HEK293 (cell line): Measurements from ENCODE around the gene IGF1R.

Experiments
- CTCF ChIA-PET: fragments of 350-600 bp; formaldehyde crosslinking; extraction: SDS; loops from one replicate; lab custom pipeline; 2021; ENCODE audit warnings: antibody characterized with exemption; lab: Yijun Ruan, JAX
- POLR2A ChIA-PET: fragments of 300-600 bp; formaldehyde crosslinking; extraction: SDS; loops from one replicate; lab custom pipeline; 2020; ENCODE audit warnings: antibody characterized with exemption, inconsistent platforms; lab: Yijun Ruan, JAX
- H3K27ac ChIP-seq: fragments of 200-500 bp; sonication (Bioruptor generic); 2 replicates; pipeline ENCODE4 v1.5.1; 2014; ENCODE audit warnings: low read depth, low read length, control low read depth, inconsistent platforms; ENCODE audit errors: extremely low read depth
- H3K36me3 ChIP-seq, 2 experiments: fragments of 200-500 bp in 1 of 2; sonication (Bioruptor generic) in 1 of 2; 1 replicate in 1 of 2; 2 replicates in 1 of 2; pipeline ENCODE4 v1.5.1; 2014 to 2017; ENCODE audit warnings: inconsistent platforms in 2 of 2, low read length in 2 of 2; ENCODE audit not compliant: control insufficient read depth in 2 of 2, insufficient read depth in 1 of 2
- H3K4me1 ChIP-seq: fragments of 200-500 bp; sonication (Bioruptor generic); 2 replicates; pipeline ENCODE4 v1.5.1; 2014; ENCODE audit warnings: mild to moderate bottlenecking, low read length, inconsistent platforms; ENCODE audit not compliant: control insufficient read depth, insufficient read depth
- H3K4me3 ChIP-seq: 2 replicates; pipeline ENCODE4 v1.5.1; 2011; ENCODE audit warnings: low read depth, mild to moderate bottlenecking, control low read depth, low read length, moderate library complexity
- H3K9me3 ChIP-seq: fragments of 200-500 bp; sonication (Bioruptor generic); 2 replicates; pipeline ENCODE4 v1.5.1; 2014; ENCODE audit warnings: low read depth, low read length, inconsistent platforms; ENCODE audit not compliant: control insufficient read depth, insufficient read depth
- ZNF133 ChIP-seq: fragments of 450-650 bp; formaldehyde crosslinking; IDR thresholded peaks from 2 replicates; pipeline ENCODE4 v1.5.1; 2016; ENCODE audit warnings: missing biosample characterization, missing genetic modification characterization
- ZNF138 ChIP-seq: fragments of 450-650 bp; formaldehyde crosslinking; IDR thresholded peaks from 2 replicates; pipeline ENCODE4 v1.5.1; 2016; ENCODE audit warnings: missing biosample characterization, missing genetic modification characterization, borderline replicate concordance
- ZNF155 ChIP-seq: fragments of 450-650 bp; formaldehyde crosslinking; IDR thresholded peaks from 2 replicates; pipeline ENCODE4 v1.5.1; 2016; ENCODE audit warnings: missing biosample characterization, missing genetic modification characterization
- ZNF175 ChIP-seq: fragments of 450-650 bp; formaldehyde crosslinking; IDR thresholded peaks from 2 replicates; pipeline ENCODE4 v1.5.1; 2016; ENCODE audit warnings: missing biosample characterization, missing genetic modification characterization
- ZNF335 ChIP-seq: fragments of 450-650 bp; formaldehyde crosslinking; conservative IDR thresholded peaks from 2 replicates; pipeline ENCODE4 v1.5.1; 2016; ENCODE audit warnings: missing biosample characterization, missing genetic modification characterization
- ZNF514 ChIP-seq: fragments of 450-650 bp; formaldehyde crosslinking; IDR thresholded peaks from 2 replicates; pipeline ENCODE4 v1.5.1; 2016; ENCODE audit warnings: missing biosample characterization, missing genetic modification characterization
- ZNF560 ChIP-seq: fragments of 450-650 bp; formaldehyde crosslinking; IDR thresholded peaks from 2 replicates; pipeline ENCODE4 v1.5.1; 2017; ENCODE audit warnings: missing biosample characterization, missing genetic modification characterization, borderline replicate concordance
- ZNF768 ChIP-seq: fragments of 450-650 bp; formaldehyde crosslinking; IDR thresholded peaks from 2 replicates; pipeline ENCODE4 v1.5.1; 2018; ENCODE audit warnings: missing biosample characterization, mild to moderate bottlenecking, missing genetic modification characterization
- ZNF777 ChIP-seq: fragments of 450-650 bp; formaldehyde crosslinking; IDR thresholded peaks from 2 replicates; pipeline ENCODE4 v1.5.1; 2017; ENCODE audit warnings: missing biosample characterization, missing genetic modification characterization, borderline replicate concordance
- TF ChIP-seq, protein P1 (sequence below): fragments of 450-650 bp; formaldehyde crosslinking; IDR thresholded peaks from 2 replicates; pipeline ENCODE4 v1.5.1; 2016; ENCODE audit warnings: missing biosample characterization, missing genetic modification characterization
- TF ChIP-seq, protein P2 (sequence below): fragments of 450-650 bp; IDR thresholded peaks from 2 replicates; pipeline ENCODE4 v1.5.1; 2018; ENCODE audit warnings: missing biosample characterization, mild to moderate bottlenecking, missing genetic modification characterization
- TF ChIP-seq, protein P3 (sequence below): fragments of 450-650 bp; formaldehyde crosslinking; IDR thresholded peaks from 2 replicates; pipeline ENCODE4 v1.5.1; 2016; ENCODE audit warnings: missing biosample characterization, missing genetic modification characterization, borderline replicate concordance
- TF ChIP-seq, protein P4 (sequence below): fragments of 450-650 bp; formaldehyde crosslinking; IDR thresholded peaks from 2 replicates; pipeline ENCODE4 v1.5.1; 2016; ENCODE audit warnings: missing biosample characterization, missing genetic modification characterization, borderline replicate concordance
- TF ChIP-seq, protein P5 (sequence below): sonication (generic); formaldehyde crosslinking; IDR thresholded peaks from 2 replicates; pipeline ENCODE4 v1.8.1; 2022; ENCODE audit warnings: mild to moderate bottlenecking, moderate library complexity, missing genetic modification reagents

The IGF1R gene

DNA sequence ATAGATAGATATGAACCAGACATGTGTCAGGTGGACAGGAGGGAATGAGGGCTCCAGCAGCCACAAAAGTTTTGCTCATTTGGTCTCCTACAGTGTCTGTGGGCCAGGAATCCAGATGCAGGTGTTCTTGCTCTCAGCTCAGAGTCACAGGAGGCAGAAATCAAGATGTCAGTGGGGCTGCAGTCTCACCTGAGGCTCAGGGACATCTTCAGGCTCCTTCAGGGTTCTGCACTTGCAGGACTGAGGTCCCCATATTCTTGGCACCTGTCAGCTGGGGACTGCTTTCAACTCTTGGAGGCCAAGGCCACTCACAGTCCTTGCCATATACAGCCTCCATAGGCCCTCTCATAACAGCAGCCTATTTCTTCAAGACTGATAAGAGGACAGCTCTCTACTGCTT lies 301.9 kb downstream of the IGF1R start:
- H3K4me1 ChIP-seq = no peaks in the 10 kb centered on the region
- H3K27ac ChIP-seq = no peak overlapping the region
- ChIA-PET CTCF (interaction anchor here (1.6 kb wide), 1 partner anchor 126 kb away, joined by 5 read pairs; no protein-coding TSS in a partner anchor), POLR2A (no interaction called here)
- TF ChIP-seq, protein P1, sequence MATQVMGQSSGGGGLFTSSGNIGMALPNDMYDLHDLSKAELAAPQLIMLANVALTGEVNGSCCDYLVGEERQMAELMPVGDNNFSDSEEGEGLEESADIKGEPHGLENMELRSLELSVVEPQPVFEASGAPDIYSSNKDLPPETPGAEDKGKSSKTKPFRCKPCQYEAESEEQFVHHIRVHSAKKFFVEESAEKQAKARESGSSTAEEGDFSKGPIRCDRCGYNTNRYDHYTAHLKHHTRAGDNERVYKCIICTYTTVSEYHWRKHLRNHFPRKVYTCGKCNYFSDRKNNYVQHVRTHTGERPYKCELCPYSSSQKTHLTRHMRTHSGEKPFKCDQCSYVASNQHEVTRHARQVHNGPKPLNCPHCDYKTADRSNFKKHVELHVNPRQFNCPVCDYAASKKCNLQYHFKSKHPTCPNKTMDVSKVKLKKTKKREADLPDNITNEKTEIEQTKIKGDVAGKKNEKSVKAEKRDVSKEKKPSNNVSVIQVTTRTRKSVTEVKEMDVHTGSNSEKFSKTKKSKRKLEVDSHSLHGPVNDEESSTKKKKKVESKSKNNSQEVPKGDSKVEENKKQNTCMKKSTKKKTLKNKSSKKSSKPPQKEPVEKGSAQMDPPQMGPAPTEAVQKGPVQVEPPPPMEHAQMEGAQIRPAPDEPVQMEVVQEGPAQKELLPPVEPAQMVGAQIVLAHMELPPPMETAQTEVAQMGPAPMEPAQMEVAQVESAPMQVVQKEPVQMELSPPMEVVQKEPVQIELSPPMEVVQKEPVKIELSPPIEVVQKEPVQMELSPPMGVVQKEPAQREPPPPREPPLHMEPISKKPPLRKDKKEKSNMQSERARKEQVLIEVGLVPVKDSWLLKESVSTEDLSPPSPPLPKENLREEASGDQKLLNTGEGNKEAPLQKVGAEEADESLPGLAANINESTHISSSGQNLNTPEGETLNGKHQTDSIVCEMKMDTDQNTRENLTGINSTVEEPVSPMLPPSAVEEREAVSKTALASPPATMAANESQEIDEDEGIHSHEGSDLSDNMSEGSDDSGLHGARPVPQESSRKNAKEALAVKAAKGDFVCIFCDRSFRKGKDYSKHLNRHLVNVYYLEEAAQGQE (tag by site-specific recombination) = no peak
- TF ChIP-seq ZNF133 (tag by site-specific recombination) = no peak
- TF ChIP-seq, protein P2, sequence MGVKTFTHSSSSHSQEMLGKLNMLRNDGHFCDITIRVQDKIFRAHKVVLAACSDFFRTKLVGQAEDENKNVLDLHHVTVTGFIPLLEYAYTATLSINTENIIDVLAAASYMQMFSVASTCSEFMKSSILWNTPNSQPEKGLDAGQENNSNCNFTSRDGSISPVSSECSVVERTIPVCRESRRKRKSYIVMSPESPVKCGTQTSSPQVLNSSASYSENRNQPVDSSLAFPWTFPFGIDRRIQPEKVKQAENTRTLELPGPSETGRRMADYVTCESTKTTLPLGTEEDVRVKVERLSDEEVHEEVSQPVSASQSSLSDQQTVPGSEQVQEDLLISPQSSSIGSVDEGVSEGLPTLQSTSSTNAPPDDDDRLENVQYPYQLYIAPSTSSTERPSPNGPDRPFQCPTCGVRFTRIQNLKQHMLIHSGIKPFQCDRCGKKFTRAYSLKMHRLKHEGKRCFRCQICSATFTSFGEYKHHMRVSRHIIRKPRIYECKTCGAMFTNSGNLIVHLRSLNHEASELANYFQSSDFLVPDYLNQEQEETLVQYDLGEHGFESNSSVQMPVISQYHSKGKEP (tag by site-specific recombination) = no peak
- TF ChIP-seq ZNF514 (tag by site-specific recombination) = no peak
- TF ChIP-seq, protein P3, sequence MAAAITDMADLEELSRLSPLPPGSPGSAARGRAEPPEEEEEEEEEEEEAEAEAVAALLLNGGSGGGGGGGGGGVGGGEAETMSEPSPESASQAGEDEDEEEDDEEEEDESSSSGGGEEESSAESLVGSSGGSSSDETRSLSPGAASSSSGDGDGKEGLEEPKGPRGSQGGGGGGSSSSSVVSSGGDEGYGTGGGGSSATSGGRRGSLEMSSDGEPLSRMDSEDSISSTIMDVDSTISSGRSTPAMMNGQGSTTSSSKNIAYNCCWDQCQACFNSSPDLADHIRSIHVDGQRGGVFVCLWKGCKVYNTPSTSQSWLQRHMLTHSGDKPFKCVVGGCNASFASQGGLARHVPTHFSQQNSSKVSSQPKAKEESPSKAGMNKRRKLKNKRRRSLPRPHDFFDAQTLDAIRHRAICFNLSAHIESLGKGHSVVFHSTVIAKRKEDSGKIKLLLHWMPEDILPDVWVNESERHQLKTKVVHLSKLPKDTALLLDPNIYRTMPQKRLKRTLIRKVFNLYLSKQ = no peak
- TF ChIP-seq, protein P4, sequence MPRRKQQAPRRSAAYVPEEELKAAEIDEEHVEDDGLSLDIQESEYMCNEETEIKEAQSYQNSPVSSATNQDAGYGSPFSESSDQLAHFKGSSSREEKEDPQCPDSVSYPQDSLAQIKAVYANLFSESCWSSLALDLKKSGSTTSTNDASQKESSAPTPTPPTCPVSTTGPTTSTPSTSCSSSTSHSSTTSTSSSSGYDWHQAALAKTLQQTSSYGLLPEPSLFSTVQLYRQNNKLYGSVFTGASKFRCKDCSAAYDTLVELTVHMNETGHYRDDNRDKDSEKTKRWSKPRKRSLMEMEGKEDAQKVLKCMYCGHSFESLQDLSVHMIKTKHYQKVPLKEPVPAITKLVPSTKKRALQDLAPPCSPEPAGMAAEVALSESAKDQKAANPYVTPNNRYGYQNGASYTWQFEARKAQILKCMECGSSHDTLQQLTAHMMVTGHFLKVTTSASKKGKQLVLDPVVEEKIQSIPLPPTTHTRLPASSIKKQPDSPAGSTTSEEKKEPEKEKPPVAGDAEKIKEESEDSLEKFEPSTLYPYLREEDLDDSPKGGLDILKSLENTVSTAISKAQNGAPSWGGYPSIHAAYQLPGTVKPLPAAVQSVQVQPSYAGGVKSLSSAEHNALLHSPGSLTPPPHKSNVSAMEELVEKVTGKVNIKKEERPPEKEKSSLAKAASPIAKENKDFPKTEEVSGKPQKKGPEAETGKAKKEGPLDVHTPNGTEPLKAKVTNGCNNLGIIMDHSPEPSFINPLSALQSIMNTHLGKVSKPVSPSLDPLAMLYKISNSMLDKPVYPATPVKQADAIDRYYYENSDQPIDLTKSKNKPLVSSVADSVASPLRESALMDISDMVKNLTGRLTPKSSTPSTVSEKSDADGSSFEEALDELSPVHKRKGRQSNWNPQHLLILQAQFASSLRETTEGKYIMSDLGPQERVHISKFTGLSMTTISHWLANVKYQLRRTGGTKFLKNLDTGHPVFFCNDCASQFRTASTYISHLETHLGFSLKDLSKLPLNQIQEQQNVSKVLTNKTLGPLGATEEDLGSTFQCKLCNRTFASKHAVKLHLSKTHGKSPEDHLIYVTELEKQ (tag by site-specific recombination) = no peak
- TF ChIP-seq ZNF777 (tag by site-specific recombination) = no peak
- TF ChIP-seq ZNF175 (tag by site-specific recombination) = no peak
- TF ChIP-seq, protein P5, sequence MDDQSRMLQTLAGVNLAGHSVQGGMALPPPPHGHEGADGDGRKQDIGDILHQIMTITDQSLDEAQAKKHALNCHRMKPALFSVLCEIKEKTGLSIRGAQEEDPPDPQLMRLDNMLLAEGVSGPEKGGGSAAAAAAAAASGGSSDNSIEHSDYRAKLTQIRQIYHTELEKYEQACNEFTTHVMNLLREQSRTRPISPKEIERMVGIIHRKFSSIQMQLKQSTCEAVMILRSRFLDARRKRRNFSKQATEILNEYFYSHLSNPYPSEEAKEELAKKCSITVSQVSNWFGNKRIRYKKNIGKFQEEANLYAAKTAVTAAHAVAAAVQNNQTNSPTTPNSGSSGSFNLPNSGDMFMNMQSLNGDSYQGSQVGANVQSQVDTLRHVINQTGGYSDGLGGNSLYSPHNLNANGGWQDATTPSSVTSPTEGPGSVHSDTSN = no peak
- no peak for TF ChIP-seq ZNF155 (tag by site-specific recombination)
- TF ChIP-seq ZNF335 (tag by site-specific recombination) = no peak
- no peak for TF ChIP-seq ZNF560
- TF ChIP-seq ZNF768 (tag by site-specific recombination) = no peak
- no peak for TF ChIP-seq ZNF138 (tag by site-specific recombination)
- H3K4me3 ChIP-seq = no peak overlapping the region
- H3K36me3 ChIP-seq = peaks cover 7 to 89% of the 10 kb centered on the region in 2 experiments; a peak in 2 of 3 replicates
- no peaks in the 10 kb centered on the region for H3K9me3 ChIP-seq
